GM19463 (cell line): ENCODE results near the gene B3GALNT2.
"Not testable (repeated sequence)": the region's sequence is repeated elsewhere in the genome, so short reads cannot be mapped to it uniquely, and the experiment has no call there.

ENCODE experiments used
- ATAC-seq: cut with Tn5 transposase; IDR thresholded peaks from one replicate; pipeline ENCODE4 v1.9.1; 2021; ENCODE audit warnings: mild to moderate bottlenecking, moderate library complexity; ENCODE audit not compliant: unreplicated experiment

B3GALNT2 gene

DNA sequence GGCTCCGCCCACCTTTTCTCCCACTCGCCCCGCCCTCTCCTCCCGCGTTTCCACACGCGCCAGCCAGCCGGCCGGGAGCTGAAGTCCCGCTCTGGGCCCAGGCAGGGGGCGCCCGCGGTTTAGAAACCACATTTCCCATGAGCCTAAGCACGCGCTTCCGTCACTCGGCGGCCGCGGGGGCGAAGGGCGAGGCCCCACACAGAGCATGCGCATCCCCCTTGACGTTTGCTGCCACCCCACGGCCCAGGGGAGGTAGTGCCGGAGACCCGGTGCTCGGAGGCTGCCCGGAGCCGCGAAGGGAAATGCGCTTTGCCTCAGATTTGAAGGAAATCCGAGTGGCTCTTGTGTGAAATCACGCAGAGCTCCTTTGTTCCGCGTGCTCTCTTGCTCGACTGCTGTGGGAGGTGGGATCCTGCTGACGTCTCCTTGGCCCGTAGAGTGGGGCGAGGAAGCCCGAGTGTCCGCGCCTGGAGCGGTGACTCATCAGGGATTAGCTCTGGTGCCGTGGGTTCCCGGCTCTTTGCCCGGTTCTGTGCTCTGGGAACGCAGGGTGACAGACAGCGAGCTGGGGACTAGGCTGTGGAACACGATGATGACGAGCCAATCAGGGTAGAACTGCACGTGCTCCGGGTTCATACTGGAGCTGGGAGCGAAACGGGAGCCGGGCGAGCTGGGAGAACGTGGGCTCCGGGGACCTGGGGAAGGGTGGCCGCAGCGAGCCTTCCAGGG, 406 bp upstream of the B3GALNT2 start:
- ATAC-seq, result peak; percentile 67

DNA sequence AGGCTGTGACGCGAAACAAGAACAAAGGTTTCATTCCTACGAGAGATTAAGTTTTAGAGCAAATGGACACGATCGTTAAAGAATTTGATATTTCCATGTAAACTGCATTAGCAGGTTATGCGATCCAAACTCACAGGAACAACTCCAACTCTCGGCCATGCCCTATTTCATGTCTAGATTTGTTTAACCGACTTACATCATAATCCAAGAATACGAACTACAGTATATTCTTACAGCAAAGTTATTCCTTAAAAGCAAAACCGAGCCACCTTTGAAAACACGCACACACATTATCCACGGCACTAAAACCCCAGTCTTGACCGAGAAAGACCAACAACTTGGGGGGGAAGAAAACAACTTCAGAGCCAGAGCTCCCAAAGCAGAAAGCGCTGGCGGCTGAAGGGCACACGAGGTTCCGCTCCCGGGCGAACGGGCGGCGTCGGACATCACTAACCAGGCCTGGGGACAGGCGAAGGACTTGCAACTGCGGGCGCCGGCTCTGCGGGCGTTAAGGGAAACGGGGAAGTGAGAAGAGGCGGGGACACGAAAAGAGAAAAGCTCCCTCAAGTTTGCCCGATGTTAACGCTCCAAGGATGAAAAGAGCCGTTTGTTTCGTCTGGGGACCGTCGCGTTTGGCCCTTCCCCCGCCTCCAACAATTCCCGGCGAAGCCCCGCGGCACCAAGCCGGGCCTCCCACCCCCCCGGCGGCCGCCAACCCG, 690 bp downstream of the B3GALNT2 start:
- peak; percentile 10 for ATAC-seq

DNA sequence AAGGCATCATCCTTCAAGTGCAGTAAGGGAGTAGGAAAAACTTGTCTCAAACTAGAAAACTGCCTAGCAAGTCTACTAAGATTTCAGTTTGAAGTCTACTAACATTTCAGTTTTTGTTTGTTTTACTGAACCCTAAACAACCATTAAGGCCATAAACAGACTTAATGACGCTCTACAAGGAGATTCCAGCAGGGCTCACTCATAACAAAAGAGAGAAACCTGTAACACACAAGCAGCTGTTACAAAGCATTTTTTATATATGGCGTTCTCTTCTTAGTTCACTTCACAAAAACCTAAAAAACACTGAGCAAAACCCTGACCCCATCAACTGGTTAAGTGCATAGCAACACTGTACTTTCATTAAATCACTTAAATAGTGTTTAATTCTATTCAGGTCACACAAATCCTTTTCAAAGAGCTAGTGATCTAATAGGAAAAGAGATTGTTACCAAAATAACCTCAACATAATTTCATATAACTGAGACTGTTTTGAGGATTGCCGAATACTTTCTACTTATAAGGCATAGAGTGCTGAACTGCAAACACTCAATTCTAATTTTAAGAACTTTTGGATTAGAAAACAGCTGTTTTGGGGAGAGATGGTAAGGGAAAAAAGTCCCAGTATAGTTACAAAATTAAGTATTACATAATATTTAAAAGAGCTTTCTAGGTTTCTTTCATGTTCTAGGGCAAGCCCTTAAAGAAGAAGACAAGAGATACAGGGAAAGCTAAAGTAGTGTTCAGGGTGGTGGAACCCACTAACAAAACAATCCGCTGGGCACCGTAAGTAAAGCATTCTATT, 1.4 kb downstream of the B3GALNT2 start:
- ATAC-seq, result no peak

DNA sequence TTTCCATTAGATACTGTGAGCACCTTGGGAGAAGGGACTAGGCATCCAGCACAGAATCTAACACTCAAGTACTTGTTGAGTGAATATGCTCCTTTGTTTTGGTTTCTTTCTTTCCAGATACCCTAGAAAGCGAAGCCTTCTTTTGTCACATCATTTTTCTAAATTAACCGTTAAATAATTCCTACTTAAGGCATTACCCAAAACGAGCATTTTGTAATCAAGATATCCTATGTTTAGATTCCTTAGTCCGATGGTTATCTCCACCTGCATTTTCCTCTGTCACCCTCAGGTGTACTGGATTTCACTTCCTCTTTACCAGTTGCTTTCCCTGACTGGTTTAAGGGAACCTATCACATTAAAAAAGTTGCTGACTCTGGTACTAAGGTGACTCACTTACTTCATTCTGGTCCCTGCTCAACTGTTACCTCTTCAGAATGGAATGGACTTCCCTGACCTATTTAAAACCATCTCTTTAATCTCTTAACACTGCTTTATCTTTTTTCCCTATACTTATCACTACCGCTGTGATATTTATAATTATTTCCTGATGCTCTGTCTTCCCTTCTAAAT, 3.2 kb downstream of the B3GALNT2 start:
- no peak for ATAC-seq

DNA sequence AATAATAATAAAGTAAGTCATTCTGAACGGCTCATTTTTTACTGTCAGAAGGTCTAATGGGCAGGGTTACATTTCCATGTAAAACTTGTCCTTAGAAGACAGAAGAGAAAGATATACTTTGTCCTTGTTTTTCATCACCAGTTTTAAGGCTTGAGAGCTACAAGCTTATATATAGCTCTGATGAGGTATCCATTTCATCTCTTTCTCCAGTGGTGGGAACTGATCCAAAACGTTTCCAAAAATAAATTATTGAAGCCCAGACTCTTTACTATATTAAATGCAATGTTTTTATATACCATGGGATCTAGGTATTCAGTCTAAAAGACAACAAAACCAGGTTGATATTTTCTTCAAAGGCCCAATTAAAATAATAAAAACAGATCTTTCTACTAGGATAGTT, 8.7 kb downstream of the B3GALNT2 start:
- no peak for ATAC-seq

DNA sequence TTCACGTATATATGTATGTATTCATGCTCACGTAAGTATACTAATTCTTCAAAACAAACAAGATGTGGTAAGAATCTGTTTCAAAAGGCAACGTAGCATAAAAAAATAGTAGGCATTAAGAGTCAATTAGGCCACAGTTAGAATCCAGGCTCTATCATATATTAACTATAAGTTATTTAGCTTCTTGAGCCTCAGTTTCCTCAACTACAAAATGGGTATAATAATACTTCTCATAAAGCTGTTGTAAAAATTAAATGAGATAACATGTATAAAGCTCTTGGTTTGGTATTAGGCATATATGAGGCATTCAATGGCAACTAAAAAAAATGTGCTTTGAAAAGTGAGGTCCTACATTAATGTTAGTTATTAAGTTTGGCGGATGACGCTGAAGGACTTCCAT, 9.2 kb downstream of the B3GALNT2 start:
- no peak for ATAC-seq

DNA sequence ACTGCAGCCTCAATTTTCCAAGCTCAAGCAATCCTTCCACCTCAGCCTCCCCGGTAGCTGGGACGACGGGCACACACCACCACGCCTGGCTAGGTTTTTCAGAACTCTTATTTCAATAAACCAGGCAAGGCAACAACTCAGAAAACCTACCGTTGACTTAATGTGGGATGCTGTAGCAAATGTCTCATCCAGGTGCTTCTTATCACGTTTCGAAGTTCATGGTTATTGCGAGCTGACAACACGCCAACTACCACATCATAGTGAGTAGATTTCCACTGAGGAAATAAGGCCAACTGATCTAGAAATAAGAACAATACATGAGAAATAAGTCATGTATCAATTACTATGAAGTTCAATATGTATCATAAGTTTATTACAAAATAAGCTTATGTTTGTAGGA, 9.7 kb downstream of the B3GALNT2 start:
- ATAC-seq, result no peak

DNA sequence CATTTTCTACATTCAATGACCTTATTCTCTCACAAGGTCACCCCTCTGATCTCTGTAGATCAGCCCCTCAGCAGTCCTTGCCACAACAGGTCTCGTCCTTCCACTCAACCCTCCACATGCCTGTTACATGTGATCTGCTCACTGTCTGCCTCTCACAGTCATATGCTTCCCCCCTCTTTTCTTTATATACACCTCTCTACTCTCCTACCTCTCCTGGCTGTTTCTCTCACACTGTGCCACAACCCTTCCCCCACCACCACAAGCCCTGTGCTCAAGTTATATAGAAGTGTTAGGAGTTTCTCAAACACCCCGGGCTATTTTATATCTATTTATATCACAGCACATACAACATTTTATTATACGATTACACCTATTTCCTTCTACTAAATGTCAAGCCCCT, 12.6 kb downstream of the B3GALNT2 start:
- ATAC-seq, result no peak

DNA sequence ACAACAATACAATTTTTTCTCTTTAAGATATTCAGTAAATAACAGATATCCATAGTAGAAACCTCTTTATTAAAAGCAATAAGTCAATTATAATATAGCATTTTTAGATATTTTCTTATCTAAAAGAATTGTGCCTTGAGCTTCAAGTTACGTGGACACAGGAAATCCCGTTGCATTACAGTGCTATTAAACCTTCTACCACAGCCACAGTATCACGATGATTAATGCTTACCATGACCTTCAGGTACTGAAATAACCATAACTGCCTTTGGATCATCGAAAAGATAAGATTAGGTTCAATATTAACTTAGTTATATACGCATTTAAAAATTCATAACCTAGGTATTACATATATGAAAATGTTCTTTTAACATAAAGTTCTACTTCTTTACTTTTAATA, 17.9 kb downstream of the B3GALNT2 start:
- ATAC-seq, result no peak

DNA sequence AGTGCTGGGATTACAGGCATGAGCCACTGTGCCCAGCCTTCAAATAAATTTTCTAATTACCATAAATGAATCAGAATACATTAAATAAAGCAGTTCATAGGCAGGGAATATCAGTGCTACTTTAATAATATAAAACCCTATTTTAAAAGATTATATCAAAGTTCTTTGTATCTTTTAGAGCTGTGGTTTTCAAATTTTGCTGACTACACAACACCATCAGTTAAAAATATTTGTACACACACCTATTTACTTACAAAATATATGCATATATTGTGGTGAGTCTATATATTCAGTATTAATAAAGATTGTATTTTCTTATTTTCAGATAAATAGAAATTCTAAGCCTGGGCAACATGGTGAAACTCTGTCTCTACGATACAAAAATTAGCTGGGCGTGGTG, 18.7 kb downstream of the B3GALNT2 start:
- no peak for ATAC-seq

DNA sequence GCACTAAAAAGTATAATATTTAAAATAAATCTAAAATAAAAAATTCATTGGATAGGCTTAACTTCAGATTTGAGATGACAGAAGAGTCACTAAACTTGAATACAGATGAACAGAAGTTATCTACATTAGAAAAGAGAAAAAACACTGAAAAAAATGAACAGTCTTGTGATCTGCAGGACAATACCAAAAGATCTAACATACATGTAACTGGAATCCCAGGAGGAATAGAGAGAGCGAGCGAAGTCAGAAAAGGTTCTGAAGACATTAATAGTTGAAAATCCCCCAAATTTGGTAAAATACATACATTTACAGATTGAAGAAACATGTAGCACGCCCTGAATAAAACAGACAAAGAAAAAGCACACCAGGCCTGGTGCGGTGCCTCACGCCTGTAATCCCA, 21.2 kb downstream of the B3GALNT2 start:
- no peak for ATAC-seq

DNA sequence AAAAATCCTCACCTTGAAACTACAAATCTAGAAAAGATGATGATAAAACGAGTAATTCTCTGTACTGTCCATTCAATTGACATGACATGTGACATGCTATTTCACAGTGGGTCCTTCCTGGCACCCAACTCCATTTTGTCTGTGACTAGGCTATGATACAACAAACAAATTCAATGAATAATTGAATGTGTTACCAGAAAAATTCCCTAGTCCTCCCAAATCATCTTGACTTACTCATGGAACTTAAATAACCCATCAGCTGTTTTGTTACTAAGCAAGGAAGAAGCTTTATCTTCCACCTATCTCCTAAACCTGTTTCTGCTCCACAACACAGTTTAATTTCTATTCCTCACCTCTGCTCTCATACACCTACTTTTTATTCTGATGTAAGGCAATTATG, 30.4 kb downstream of the B3GALNT2 start:
- ATAC-seq, result no peak

DNA sequence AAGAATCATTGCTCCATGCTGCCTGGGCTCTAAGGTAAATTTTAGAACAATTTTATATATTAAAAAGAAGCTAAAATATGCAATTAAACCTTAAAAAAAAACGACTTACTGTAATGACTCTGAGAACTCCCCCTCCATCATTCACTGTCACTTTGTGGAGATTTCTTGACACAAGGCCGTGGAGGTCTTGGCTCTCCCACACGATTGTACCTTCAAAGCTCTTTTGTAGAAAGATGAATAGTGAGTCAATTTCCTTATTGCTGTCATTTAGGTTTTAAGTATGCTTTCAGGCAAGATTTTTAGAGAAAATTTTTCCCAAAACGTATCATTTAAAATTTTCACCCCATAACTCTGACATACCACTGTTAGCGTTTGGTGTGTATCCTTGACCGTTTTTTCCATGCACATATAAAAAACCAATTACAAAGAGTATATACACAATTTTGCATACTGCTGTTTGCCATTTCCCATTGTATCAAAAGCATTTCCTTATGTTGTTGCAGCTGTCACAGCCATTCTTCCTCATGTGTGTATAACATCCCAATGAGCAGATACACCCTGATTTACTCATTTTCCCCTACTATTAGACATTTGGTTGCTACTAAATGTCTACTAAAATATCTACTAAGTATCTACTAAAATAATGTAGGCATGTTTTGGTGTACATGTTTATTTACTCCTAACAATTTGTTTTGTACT, 33.4 kb downstream of the B3GALNT2 start:
- no peak for ATAC-seq

DNA sequence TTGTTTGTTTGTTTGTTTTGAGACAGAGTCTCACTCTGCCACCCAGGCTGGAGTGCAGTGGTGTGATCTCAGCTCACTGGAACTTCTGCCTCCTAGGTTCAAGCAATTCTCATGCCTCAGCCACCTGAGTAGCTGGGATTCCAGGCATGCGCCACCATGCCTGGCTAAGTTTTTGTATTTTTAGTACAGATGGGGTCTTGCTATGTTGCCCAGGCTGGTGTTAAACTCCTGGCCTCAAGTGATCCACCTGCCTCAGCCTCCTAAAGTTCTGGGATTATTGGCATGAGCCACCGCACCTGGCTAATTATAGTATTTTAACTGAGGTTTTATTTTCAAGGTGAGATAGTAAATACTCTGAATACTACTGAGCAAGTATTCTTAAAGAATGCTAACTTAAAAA, 34.4 kb downstream of the B3GALNT2 start:
- not testable (repeated sequence) for ATAC-seq

DNA sequence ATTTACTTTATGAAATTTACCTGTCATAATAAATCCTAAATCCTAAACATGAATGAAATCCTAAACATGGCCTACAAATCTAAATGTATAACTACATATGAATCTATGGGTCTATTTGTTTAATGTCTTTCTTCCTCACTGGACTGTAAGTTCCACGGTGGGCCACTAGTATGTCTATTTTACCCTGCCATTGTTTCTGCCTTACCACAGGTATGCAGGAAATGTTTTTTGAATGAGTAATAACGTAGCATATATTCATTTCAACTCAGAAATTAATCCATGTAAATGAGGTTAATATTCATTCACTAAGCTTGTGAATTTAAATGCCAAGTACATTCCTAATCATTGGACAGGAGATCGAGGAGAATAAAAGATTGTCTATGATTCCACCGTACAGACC, 35.3 kb downstream of the B3GALNT2 start:
- no peak for ATAC-seq

DNA sequence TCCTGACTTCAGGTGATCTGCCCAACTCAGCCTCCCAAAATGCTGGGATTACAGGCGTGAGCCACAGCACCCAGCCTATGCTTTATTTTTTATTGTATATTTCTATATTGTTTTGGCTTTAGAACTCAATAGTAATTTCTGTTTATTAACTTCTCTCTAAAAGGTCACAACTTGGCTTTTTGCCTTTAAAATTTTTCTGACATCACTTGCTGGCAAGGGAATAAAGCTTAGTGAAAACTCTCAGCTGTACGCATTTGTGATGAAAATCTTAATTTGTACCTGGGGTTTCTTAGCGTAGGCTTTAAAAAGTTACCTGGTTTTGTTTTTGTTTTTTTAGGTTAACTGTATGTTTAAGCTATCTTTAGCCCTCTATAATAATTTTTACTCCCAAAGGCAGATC, 36.2 kb downstream of the B3GALNT2 start:
- ATAC-seq, result no peak

DNA sequence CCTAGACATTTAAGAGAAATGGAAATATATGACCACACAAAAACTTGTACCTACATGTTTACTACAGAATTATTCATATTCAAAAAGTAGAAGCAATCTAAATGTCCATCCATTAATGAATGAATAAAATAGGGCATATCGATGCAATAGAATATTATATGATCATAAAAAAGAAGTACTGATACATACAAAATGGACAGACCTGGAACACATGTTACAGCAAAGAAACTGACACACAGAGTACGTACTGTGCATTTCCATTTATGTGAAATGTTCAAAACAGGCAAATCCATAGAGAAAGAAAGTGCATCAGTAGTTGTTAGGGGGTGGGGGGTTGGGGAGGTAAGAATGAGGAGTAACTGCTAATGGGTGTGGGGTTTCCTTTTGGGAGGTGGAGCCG, 39.2 kb downstream of the B3GALNT2 start:
- no peak for ATAC-seq

DNA sequence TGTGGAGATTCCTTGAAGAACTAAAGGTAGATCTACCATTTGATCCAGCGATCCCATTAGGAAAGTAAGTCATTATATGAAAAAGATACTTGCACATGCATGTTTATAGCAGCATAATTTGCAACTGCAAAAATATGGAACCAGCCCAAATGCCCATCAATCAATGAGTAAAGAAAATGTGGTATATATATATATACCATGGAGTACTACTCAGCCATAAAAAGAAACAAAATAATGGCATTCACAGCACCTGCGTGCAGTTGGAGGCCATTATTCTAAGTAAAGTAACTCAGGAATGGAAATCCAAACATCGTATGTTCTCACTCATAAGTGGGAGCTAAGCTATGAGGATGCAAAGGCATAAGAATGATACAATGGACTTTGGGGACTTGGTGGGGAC, 41.4 kb downstream of the B3GALNT2 start:
- not testable (repeated sequence) for ATAC-seq

DNA sequence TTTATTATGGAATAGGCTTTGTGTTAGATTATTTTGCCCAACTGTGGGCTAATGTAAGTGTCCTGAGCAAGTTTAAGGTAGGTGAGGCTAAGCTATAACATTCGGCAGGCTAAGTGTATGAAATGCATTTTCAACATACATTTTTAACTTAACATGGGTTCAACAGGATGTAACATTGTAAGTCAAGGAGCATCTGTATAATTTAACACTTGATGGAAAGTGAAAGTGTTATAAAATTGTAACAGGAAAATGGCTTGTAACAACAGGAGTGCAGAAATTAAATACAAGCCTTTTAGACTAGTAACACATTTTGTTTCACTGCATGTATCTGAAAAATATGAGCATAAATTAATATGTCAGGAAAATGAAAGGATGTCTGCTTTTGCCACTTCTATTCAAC, 42.3 kb downstream of the B3GALNT2 start:
- no peak for ATAC-seq

DNA sequence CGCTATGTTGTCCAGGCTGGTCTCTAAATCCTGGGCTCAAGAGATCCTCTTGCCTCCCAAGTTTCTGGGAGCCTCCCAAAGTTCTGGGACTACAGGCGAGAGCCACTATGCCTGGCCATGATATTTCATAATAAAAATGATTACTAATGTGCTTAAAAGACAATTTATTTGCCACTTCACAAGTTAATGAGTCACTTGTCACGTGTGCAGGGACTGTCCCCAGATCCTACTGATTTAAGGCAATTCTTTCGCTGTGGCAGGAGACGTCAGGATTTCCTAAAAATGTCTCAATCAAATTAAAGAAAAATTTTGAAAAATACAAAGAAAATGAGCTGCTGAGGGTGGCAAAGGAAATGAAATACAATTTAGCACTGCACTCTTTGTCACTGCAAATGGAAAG, 43.5 kb downstream of the B3GALNT2 start:
- ATAC-seq, result no peak

DNA sequence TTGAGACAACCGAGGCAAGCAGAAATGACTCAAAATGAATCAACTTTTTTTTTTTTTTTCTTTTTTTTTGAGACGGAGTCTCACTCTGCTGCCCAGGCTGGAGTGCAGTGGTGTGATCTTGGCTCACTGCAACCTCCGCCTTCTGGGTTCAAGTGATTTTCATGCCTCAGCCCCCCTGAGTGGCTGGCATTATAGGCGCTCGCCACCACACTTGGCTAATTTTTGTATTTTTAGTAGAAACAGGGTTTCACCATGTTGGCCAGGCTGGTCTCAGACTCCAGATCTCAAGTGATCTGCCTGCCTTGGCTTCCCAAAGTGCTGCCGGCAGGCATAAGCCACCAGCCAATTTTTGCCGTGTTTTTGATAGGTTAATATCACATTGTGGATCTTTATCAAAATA, 46.4 kb downstream of the B3GALNT2 start:
- not testable (repeated sequence) for ATAC-seq
